H1 (cell line): Measurements from ENCODE around the gene LYZL4. TPM values are rescaled to one million over a fixed set of nuclear protein-coding genes. Genes with fewer than 3 reads are reported as not detected.

Experiments used
- CTCF ChIA-PET: fragments of 300-600 bp; sonication (Branson Sonifier 250); formaldehyde crosslinking; loops from one replicate; lab custom pipeline; 2021; ENCODE audit not compliant: partially characterized antibody; lab: Charles Lee
- POLR2A ChIA-PET: fragments of 300-600 bp; sonication (Branson Sonifier 250); formaldehyde crosslinking; loops from one replicate; lab custom pipeline; 2021; ENCODE audit warnings: inconsistent platforms; ENCODE audit not compliant: partially characterized antibody; lab: Charles Lee
- DNase-seq, 2 experiments: peaks; one replicate each; pipeline versions ENCODE4 v3.0.0 to v3.0.0-alpha.2; 2010 to 2022; ENCODE audit warnings: low spot score in 2 of 2, low read depth in 1 of 2, mixed read lengths in 1 of 2
- FAIRE-seq: peaks from 2 replicates; lab custom pipeline; 2011; peaks lifted over from hg19 to GRCh38; lab: Jason Lieb, UNC
- H2AFZ ChIP-seq: 2 replicates; pipeline ENCODE4 v1.8.1; 2012; ENCODE audit warnings: low read length, inconsistent platforms
- H2AK5ac ChIP-seq: 2 replicates; pipeline ENCODE4 v1.6.1; 2013; ENCODE audit warnings: low read depth, low read length
- H2BK120ac ChIP-seq: replicated peaks from 2 replicates; pipeline ENCODE3; 2013; ENCODE audit warnings: low read depth, low read length, inconsistent platforms
- H2BK12ac ChIP-seq: 2 replicates; pipeline ENCODE4 v1.6.1; 2013; ENCODE audit warnings: low read depth, low read length
- H2BK15ac ChIP-seq: 2 replicates; pipeline ENCODE4 v1.6.1; 2013; ENCODE audit warnings: low read length
- H2BK20ac ChIP-seq: 2 replicates; pipeline ENCODE4 v1.6.1; 2013; ENCODE audit warnings: low read length
- H2BK5ac ChIP-seq: 2 replicates; pipeline ENCODE4 v1.6.1; 2013; ENCODE audit warnings: low read depth, low read length
- H3K14ac ChIP-seq: 2 replicates; pipeline ENCODE4 v1.6.1; 2013; ENCODE audit warnings: inconsistent platforms; ENCODE audit not compliant: insufficient read length
- H3K18ac ChIP-seq: 2 replicates; pipeline ENCODE4 v1.6.1; 2013; ENCODE audit warnings: low read length; ENCODE audit errors: extremely low read depth
- H3K23ac ChIP-seq: 2 replicates; pipeline ENCODE4 v1.6.1; 2013; ENCODE audit warnings: inconsistent platforms; ENCODE audit not compliant: insufficient read length
- H3K23me2 ChIP-seq: 2 replicates; pipeline ENCODE4 v1.6.1; 2013; ENCODE audit warnings: low read depth, low read length
- H3K27ac ChIP-seq: 2 replicates; pipeline ENCODE4 v1.6.1; 2011; ENCODE audit warnings: low read depth, low read length, inconsistent platforms
- H3K27me3 ChIP-seq, 4 experiments: replicated peaks in 1 of 4; 1 replicate in 1 of 4; 2 replicates in 3 of 4; pipeline versions ENCODE4 v1.6.1 to v1.8.1; 2011 to 2013; ENCODE audit warnings: low read length in 3 of 4, mild to moderate bottlenecking in 3 of 4, inconsistent platforms in 2 of 4, mixed read lengths in 2 of 4, moderate library complexity in 1 of 4; ENCODE audit not compliant: control insufficient read depth in 3 of 4, insufficient read depth in 3 of 4; ENCODE audit errors: extremely low read depth in 1 of 4
- H3K36me3 ChIP-seq, 4 experiments: 2 replicates each; pipeline versions ENCODE4 v1.6.1 to v1.8.1; 2011 to 2013; ENCODE audit warnings: mild to moderate bottlenecking in 4 of 4, low read length in 3 of 4, moderate library complexity in 2 of 4, control low read depth in 1 of 4, inconsistent platforms in 1 of 4; ENCODE audit not compliant: insufficient read depth in 4 of 4, control insufficient read depth in 2 of 4
- H3K4ac ChIP-seq: replicated peaks from 2 replicates; pipeline ENCODE3; 2013; ENCODE audit warnings: low read length, low read depth, mixed read lengths, inconsistent platforms; ENCODE audit not compliant: insufficient read length
- H3K4me1 ChIP-seq, 4 experiments: replicated peaks in 1 of 4; 1 replicate in 1 of 4; 2 replicates in 3 of 4; pipeline versions ENCODE4 v1.6.1 to v1.8.1; 2011 to 2013; ENCODE audit warnings: low read length in 3 of 4, inconsistent platforms in 2 of 4, mixed read lengths in 1 of 4; ENCODE audit not compliant: insufficient read depth in 4 of 4, control insufficient read depth in 3 of 4
- H3K4me2 ChIP-seq, 2 experiments: 2 replicates each; pipeline versions ENCODE4 v1.6.1 to v1.8.1; 2011 to 2013; ENCODE audit warnings: low read depth in 2 of 2, low read length in 2 of 2, control low read depth in 1 of 2, inconsistent platforms in 1 of 2, mild to moderate bottlenecking in 1 of 2; ENCODE audit not compliant: insufficient read depth in 1 of 2
- H3K4me3 ChIP-seq, 4 experiments: fragments of 200-600, 300-600 bp in 1 of 4; sonication (generic), shearing (Covaris generic), sonication (Bioruptor Twin) in 1 of 4; 2 replicates each; pipeline versions ENCODE4 v1.5.1 to v1.8.1; 2011 to 2016; ENCODE audit warnings: low read length in 4 of 4, low read depth in 3 of 4, control low read depth in 2 of 4, inconsistent platforms in 2 of 4, mild to moderate bottlenecking in 2 of 4, mixed read lengths in 1 of 4, moderate library complexity in 1 of 4; ENCODE audit not compliant: insufficient read depth in 2 of 4; ENCODE audit errors: extremely low read depth in 1 of 4
- H3K56ac ChIP-seq: replicated peaks from 2 replicates; pipeline ENCODE3; 2013; ENCODE audit warnings: low read depth, mild to moderate bottlenecking, mixed read lengths, low read length, inconsistent platforms; ENCODE audit not compliant: insufficient read length
- H3K79me1 ChIP-seq: 2 replicates; pipeline ENCODE4 v1.6.1; 2013; ENCODE audit warnings: low read depth, low read length, control low read depth
- H3K79me2 ChIP-seq, 2 experiments: 2 replicates each; pipeline versions ENCODE4 v1.6.1 to v1.8.1; 2012 to 2013; ENCODE audit warnings: low read length in 2 of 2, mild to moderate bottlenecking in 2 of 2, inconsistent platforms in 1 of 2; ENCODE audit not compliant: insufficient read depth in 2 of 2, control insufficient read depth in 1 of 2
- H3K9ac ChIP-seq, 4 experiments: replicated peaks in 1 of 4; 1 replicate in 1 of 4; 2 replicates in 3 of 4; pipeline versions ENCODE4 v1.6.1 to v1.8.1; 2011 to 2013; ENCODE audit warnings: low read depth in 3 of 4, low read length in 3 of 4, control low read depth in 2 of 4, mild to moderate bottlenecking in 2 of 4, moderate library complexity in 2 of 4, inconsistent platforms in 1 of 4; ENCODE audit errors: extremely low read depth in 1 of 4
- H3K9me3 ChIP-seq, 2 experiments: 2 replicates each; pipeline versions ENCODE4 v1.6.1 to v1.8.1; 2012 to 2013; ENCODE audit warnings: mild to moderate bottlenecking in 2 of 2, moderate library complexity in 2 of 2, control low read depth in 1 of 2, inconsistent platforms in 1 of 2, low read depth in 1 of 2, low read length in 1 of 2, mixed read lengths in 1 of 2; ENCODE audit not compliant: insufficient read depth in 2 of 2
- H4K20me1 ChIP-seq, 2 experiments: replicated peaks in 1 of 2; 2 replicates each; pipeline versions ENCODE3 to v1.8.1; 2011 to 2013; ENCODE audit warnings: inconsistent platforms in 2 of 2, low read length in 2 of 2, mild to moderate bottlenecking in 1 of 2; ENCODE audit not compliant: insufficient read depth in 2 of 2, control insufficient read depth in 1 of 2
- H4K5ac ChIP-seq: 2 replicates; pipeline ENCODE4 v1.6.1; 2013; ENCODE audit warnings: low read length, low read depth, mixed read lengths, inconsistent platforms; ENCODE audit not compliant: insufficient read length
- H4K8ac ChIP-seq: 2 replicates; pipeline ENCODE4 v1.8.0; 2013; ENCODE audit warnings: mild to moderate bottlenecking, moderate library complexity, low read length, inconsistent platforms; ENCODE audit not compliant: insufficient read depth; ENCODE audit errors: extremely low read depth
- H4K91ac ChIP-seq: replicated peaks from 2 replicates; pipeline ENCODE3; 2013; ENCODE audit warnings: low read length, mixed read lengths, inconsistent platforms; ENCODE audit not compliant: insufficient read length
- CHD1 ChIP-seq: IDR thresholded peaks from 2 replicates; pipeline ENCODE4 v1.6.1; 2012; ENCODE audit warnings: low read depth, low read length, improper control_type of control experiment
- GABPA ChIP-seq: IDR thresholded peaks from 2 replicates; pipeline ENCODE4 v1.6.1; 2011; ENCODE audit warnings: mild to moderate bottlenecking, low read length, moderate library complexity, borderline replicate concordance; ENCODE audit not compliant: insufficient read depth
- JUN ChIP-seq: IDR thresholded peaks from 2 replicates; pipeline ENCODE4 v1.6.1; 2011; ENCODE audit warnings: low read depth, mild to moderate bottlenecking, improper control_type of control experiment, low read length
- JUND ChIP-seq: IDR thresholded peaks from 2 replicates; pipeline ENCODE4 v1.6.1; 2011; ENCODE audit warnings: mild to moderate bottlenecking, improper control_type of control experiment, low read length
- NRF1 ChIP-seq: IDR thresholded peaks from 2 replicates; pipeline ENCODE4 v1.6.1; 2011; ENCODE audit warnings: mild to moderate bottlenecking, low read depth, low read length, improper control_type of control experiment
- POLR2A ChIP-seq, 2 experiments: IDR thresholded peaks; 1 replicate in 1 of 2; 2 replicates in 1 of 2; pipeline ENCODE4 v1.6.1; 2011; ENCODE audit warnings: low read depth in 2 of 2, low read length in 2 of 2, mild to moderate bottlenecking in 2 of 2; ENCODE audit errors: control extremely low read depth in 1 of 2
- POU5F1 ChIP-seq: IDR thresholded peaks from 2 replicates; pipeline ENCODE4 v1.6.1; 2011; ENCODE audit warnings: low read depth, mild to moderate bottlenecking, low read length, moderate library complexity
- SIN3A ChIP-seq, 2 experiments: IDR thresholded peaks in 1 of 2; conservative IDR thresholded peaks in 1 of 2; 2 replicates each; pipeline ENCODE4 v1.6.1; 2011 to 2012; ENCODE audit warnings: low read length in 2 of 2, improper control_type of control experiment in 1 of 2, low read depth in 1 of 2, mild to moderate bottlenecking in 1 of 2
- SP1 ChIP-seq: IDR thresholded peaks from 2 replicates; pipeline ENCODE4 v1.6.1; 2011; ENCODE audit warnings: low read depth, low read length
- TBP ChIP-seq: IDR thresholded peaks from 2 replicates; pipeline ENCODE4 v1.6.1; 2011; ENCODE audit warnings: low read depth, low read length, improper control_type of control experiment
- ZNF274 ChIP-seq: IDR thresholded peaks from 2 replicates; pipeline ENCODE4 v1.7.0; 2012; ENCODE audit warnings: low read length, borderline replicate concordance; ENCODE audit errors: extremely low read depth
- WGBS, 2 experiments: shearing (Covaris generic) in 1 of 2; methylation state at CpG; one replicate each; pipeline versions ENCODE4 v1.1.6 to v1.1.7; 2013 to 2015; ENCODE audit warnings: low lambda C conversion rate in 2 of 2, mixed read lengths in 2 of 2, inconsistent platforms in 1 of 2, low coverage in 1 of 2, missing lambda C conversion rate in 1 of 2; ENCODE audit not compliant: insufficient replicate concordance in 2 of 2, insufficient coverage in 1 of 2, insufficient read length in 1 of 2; ENCODE audit errors: extremely low coverage in 1 of 2, missing lambda C conversion rate in 1 of 2; 5-methylcytosine and 5-hydroxymethylcytosine counted together
- polyA plus RNA-seq, 7 experiments: library from polyadenylated mRNA; depleted of rRNA in 3 of 7; stranded (reverse) in 5 of 7; unstranded in 2 of 7; fragments of >200 nt in 5 of 7; fragments of 200-250 nt in 2 of 7; gene quantifications; 1 replicate in 5 of 7; 2 replicates in 1 of 7; 4 replicates in 1 of 7; pipeline versions ENCODE4 v1.2.1 to v1.2.3, GENCODE V29; 2011 to 2013; ENCODE audit warnings: missing spikeins in 2 of 7, mixed read lengths in 2 of 7
- total RNA-seq: library from RNA; stranded (reverse); fragmentation: NEBNext Ultra II Directional; extraction: Animal tissue kit (Norgen Biotek cat#: 25700); gene quantifications from 2 replicates; pipeline ENCODE4 v1.2.1, GENCODE V29; 2021

LYZL4 gene
- total and polyA plus RNA-seq, 2 of the 8 experiments (the other 6 are each of a cell fraction or from before 2014, with no cell fraction given): not detected

GRCh38 chr3:42387802-42388651 lies 22.4 kb downstream of the LYZL4 start:
- no peak overlapping the region for H2BK15ac ChIP-seq
- no peaks in the 10 kb centered on the region for H3K27me3 ChIP-seq
- no peak overlapping the region for H4K91ac ChIP-seq
- no peak overlapping the region for H2BK12ac ChIP-seq
- no peak overlapping the region for H2AK5ac ChIP-seq
- 88% methylated on average over 10 of the region's 10 CpGs; no CpG with 5 or more reads in 1 of the 2 experiments for WGBS, 2 experiments
- H3K36me3 ChIP-seq: no peaks in the 10 kb centered on the region
- no peak overlapping the region for H3K23ac ChIP-seq
- H3K56ac ChIP-seq: no peak overlapping the region
- H3K23me2 ChIP-seq: no peaks in the 10 kb centered on the region
- H2BK120ac ChIP-seq: no peak overlapping the region
- no peak overlapping the region for H3K4me3 ChIP-seq
- H3K18ac ChIP-seq: no peak overlapping the region
- FAIRE-seq (no peak), DNase-seq (no peak)
- H3K27ac ChIP-seq: no peak overlapping the region
- ChIA-PET POLR2A (interaction anchor here (0.5 kb wide), 1 partner anchor 39 kb away, joined by 3 read pairs; no protein-coding TSS in a partner anchor), CTCF (interaction anchor here (0.6 to 2.3 kb wide), 4 partner anchors 14 to 82 kb away, joined by 3 to 5 read pairs (median 4); no protein-coding TSS in a partner anchor)
- H3K9me3 ChIP-seq: no peaks in the 10 kb centered on the region
- H3K4me1 ChIP-seq: no peaks in the 10 kb centered on the region
- H3K79me2 ChIP-seq: no peaks in the 10 kb centered on the region
- H4K20me1 ChIP-seq: no peaks in the 10 kb centered on the region
- H2BK5ac ChIP-seq: no peak overlapping the region
- H3K79me1 ChIP-seq: no peaks in the 10 kb centered on the region
- H2BK20ac ChIP-seq: no peak overlapping the region
- no peak overlapping the region for H4K5ac ChIP-seq
- no peak overlapping the region for H3K14ac ChIP-seq
- H4K8ac ChIP-seq: no peak overlapping the region; the same call in 1 of the 2 replicates
- H3K4ac ChIP-seq: no peak overlapping the region
- H3K9ac ChIP-seq: no peak overlapping the region
- H2AFZ ChIP-seq: no peak overlapping the region
- TF ChIP-seq JUND (no peak), SIN3A (conservative IDR thresholded peaks at IDR 0.05 in 1 of 2, IDR thresholded peaks at IDR 0.05 in 1 of 2; ENCODE audit: low read depth in 1 of 2, low read length in 2 of 2) (no peak), POU5F1 (no peak), POLR2A (IDR thresholded peaks at IDR 0.05; ENCODE audit: control extremely low read depth in 1 of 2, low read depth in 2 of 2, low read length in 2 of 2) (no peak), SP1 (no peak), ZNF274 (no peak), GABPA (no peak), JUN (no peak), TBP (no peak), NRF1 (no peak), CHD1 (no peak)
- TF ChIP-seq, all 59 proteins: peak for 0
- H3K4me2 ChIP-seq: no peak overlapping the region
